HG02870 (cell line): Measurements from ENCODE around the gene PSMD6.

ENCODE experiments used
- ATAC-seq: cut with Tn5 transposase; IDR thresholded peaks from one replicate; pipeline ENCODE4 v1.9.1; 2021; ENCODE audit warnings: mild to moderate bottlenecking, moderate library complexity; ENCODE audit not compliant: unreplicated experiment

PSMD6 gene

GRCh38 chr3:64011685-64012084, 11.6 kb downstream of the PSMD6 start:
- ATAC-seq = no peak

- no peak for ATAC-seq
Observed at GRCh38 chr3:64010199-64010598, 13.1 kb downstream of the PSMD6 start.

- ATAC-seq = no peak
Observed at GRCh38 chr3:64009528-64009927, 13.8 kb downstream of the PSMD6 start.

GRCh38 chr3:64008487-64009351, 14.6 kb downstream of the PSMD6 start:
- ATAC-seq = no peak

- no peak for ATAC-seq
Observed at GRCh38 chr3:64008017-64008416, 15.3 kb downstream of the PSMD6 start.

- ATAC-seq = no peak
Observed at GRCh38 chr3:64003589-64003988, 19.7 kb downstream of the PSMD6 start.

DNA sequence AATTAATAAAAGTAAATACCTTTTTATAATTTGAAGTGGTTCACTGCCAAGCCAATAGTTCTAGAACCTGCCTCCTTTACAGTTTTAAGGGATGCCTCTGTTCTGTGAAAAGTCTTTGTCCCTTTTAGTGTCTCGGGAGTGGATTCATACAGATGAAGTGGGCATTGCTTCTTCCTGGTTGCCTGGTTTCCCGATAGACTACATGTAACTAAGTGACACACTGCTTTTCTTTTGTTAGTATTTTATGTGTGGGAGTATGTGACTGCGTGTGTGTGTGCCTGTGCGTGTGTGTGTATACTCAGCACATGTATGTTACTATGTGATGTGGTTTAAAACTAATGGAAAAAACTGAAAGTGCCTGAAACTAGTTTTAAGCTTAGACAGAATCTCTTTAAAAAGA, 21.1 kb downstream of the PSMD6 start:
- no peak for ATAC-seq

DNA sequence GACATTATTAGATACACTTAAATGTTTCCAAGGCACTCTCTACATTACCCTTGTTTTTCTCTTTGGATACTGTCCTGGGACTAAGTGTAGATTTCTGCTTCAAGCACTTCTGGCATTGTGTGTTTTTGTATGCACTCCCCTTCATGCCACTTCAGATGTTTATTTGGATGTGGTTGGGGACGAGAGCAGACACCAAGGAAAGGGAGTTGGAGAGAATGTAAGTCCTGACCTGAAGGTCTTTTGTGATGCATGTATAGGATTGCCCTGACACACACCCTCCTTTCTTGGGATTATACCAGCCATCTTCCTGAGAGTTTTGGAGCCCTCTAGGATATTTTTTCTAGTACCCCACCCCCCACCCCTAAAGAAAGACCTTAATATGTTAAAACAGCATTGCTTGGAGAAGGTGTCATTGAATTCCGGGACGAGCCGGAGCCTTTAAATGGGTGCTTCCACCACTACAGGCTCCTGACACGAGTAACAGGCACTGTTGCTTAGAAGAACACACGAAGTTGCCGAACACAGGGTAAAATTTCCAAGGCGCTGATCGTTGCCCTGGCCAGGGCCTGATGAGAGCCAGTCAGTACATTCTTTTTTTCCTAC, 22.7 kb downstream of the PSMD6 start:
- no peak for ATAC-seq

- ATAC-seq = no peak
Observed at GRCh38 chr3:63998852-63999754, 24.2 kb downstream of the PSMD6 start.

DNA sequence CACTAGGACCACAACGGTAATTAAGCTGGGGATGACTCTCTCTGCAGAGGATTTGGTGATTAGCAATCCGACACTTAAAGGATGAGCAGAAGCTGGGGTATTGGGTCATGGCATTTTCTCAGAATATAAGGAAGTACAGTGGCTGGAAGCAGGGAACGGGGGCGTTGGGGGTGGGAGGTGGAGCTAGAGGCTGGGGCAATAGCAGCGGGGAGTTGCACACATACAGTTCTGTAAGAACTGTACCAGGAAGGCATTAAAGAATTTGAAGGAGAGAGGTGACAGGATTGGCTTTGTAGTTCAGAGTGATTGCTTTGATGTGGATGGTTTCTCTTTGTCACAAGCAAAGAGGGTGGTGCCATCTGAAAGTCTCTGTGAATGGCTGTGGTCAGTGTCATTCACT, 28.2 kb downstream of the PSMD6 start:
- ATAC-seq = no peak

GRCh38 chr3:63993653-63994079, 29.6 kb downstream of the PSMD6 start:
- peak; percentile 81 for ATAC-seq

DNA sequence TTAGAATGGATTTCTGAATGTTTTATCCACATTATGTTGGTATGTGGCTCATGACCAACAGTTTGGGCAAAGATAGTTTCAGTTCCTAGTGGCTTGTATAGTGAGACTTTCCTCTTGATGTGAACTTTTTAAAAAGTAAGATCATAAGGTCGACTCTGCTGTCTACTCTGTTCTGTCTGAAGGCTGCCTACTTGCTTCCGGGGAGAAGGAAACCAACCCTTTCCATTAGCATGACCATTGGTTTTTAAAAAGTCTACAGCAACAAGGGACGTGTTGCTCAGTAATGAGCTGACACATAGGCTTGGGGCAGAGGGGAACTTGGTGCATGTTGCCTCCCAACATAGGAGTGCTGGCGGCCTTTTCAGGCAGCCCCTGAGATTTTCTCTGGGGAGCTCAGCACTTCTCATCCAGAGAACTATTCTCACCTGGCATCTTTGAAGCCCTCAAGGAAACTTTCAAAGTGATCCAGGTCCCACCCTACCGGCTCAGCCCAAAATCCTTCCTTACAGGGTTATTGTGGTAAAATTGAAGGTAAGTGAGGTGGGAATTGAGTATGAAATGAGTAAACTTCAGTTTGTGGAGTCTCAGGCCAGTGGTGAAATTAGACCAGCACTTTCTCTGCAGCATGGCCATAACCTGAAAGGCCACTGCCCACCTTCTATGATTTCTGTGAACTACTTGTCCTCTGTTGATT, 30.6 kb downstream of the PSMD6 start:
- no peak for ATAC-seq

DNA sequence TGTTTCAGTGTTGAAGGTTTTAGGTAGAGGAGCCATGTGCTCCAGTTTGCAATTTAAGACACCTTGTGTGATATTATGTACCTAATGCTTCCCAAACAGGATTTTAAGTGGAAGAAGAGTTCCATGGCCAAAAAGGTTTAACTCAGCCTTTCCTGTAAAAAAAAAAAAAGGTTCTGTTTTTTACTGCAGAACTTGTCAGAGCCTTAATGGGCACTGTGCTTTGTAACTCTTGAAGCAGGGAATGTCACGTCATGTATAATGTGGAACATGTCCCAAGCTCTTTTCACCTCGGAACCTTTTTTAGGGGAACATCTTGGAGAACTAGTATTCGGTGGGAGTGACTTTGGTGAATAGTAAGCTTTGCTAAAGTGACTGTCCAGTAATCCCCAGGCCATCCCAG, 31.6 kb downstream of the PSMD6 start:
- no peak for ATAC-seq

DNA sequence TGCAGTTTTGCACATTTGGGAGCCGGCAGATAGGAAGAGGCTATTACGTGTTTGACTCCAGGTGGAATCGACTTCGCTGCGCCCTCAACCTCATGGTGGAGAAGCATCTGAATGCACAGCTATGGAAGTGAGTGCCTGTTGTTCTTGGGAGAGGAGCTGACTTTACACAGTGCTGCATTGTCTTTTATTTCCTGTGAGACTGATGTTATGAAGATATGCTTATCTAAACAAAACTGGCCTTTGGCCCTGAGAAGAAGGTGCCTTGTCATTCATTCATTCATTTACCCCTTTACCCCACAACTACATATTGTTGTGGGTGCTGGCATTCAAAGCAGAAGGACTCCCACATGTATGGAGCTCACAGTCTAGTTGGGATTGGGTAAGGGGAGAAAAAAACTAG, 32.6 kb downstream of the PSMD6 start:
- ATAC-seq = no peak

- no peak for ATAC-seq
Observed at GRCh38 chr3:63990204-63990603, 33.1 kb downstream of the PSMD6 start.

- no peak for ATAC-seq
Observed at GRCh38 chr3:63988943-63989342, 34.4 kb downstream of the PSMD6 start.

- no peak for ATAC-seq
Observed at GRCh38 chr3:63986831-63987230, 36.5 kb downstream of the PSMD6 start.

DNA sequence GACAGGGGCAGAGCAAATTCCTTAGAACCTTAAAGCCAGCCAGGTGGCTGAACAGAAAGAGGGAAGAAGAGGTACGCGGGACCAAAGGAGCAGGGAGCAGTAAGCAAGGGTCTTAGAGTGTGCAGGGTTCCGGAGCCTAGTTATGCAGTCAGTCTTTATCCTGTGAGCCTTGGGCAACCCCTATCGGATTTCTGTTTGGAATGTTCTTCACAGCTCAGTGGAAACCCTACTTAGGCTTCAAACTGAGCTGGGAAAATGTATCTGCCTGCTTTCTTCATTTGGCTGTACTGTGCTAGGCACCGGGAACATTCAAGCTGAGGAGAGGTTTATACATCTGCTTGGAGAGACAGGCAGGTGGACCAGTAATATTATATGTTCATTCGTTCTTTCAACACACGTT, 37.1 kb downstream of the PSMD6 start:
- no peak for ATAC-seq

DNA sequence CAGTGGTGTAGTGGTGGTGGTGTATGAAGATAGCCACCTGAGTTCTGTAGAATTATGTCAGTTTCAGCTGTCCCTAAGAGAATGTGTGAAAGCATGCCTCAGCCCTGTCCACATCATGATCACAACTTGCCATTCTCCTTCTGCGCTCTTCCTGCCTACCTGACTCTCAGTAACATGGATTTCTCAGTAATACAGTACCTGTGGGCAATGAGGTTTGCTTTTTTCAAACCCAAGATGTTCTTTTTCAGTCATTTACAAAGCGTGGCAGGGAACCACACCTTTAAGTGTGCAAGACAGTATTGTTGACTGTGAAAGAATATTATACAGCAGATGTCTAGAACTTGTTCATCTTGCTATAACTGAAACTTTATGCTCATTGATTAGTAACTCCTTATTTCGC, 38.9 kb downstream of the PSMD6 start:
- no peak for ATAC-seq

DNA sequence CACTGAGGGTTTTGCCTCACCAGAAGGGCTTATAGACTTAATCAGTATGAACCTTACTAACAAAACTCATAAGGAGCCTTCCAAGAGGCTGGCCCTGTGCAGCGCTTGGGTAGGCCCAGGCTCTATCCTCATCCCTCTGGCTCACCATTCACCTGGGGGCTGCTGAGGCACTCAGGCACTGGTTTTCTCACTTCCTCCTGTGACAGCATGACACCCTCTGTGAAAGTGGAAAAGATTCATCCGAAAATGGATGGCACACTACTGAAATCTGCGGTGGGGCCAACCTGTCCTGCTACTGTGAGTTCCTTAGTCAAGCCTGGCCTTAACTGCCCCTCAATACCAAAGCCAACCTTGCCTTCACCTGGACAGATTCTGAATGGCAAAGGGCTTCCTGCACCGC, 41.3 kb downstream of the PSMD6 start:
- ATAC-seq = peak; percentile 75
